Adrenal gland (tissue), 12 donors: ENCODE data around the gene TXLNB. TPM values are rescaled to one million over a fixed set of nuclear protein-coding genes. Genes with fewer than 3 reads are reported as not detected.
A peak's percentile ranks its signal among the peaks of the same experiment; 100 is the strongest.
"Not testable (repeated sequence)": the region's sequence is repeated elsewhere in the genome, so short reads cannot be mapped to it uniquely, and the experiment has no call there.

Experiments
- DNase-seq, 7 donors: peaks; one replicate each; pipeline ENCODE4 v3.0.0-alpha.2; 2019 to 2020
- H3K27ac ChIP-seq, 5 donors: fragments of 200-600 bp; sonication (generic) in 4 of 5; 1 replicate in 3 of 5; 2 replicates in 2 of 5; pipeline versions ENCODE4 v1.5.1 to v1.8.0; 2016 to 2020; ENCODE audit warnings: mild to moderate bottlenecking in 1 of 5
- H3K27me3 ChIP-seq: fragments of 200-600 bp; 2 replicates; pipeline ENCODE4 v1.8.0; 2021
- H3K36me3 ChIP-seq, 2 donors: fragments of 200-600 bp; replicated peaks in 1 of 2; 1 replicate in 1 of 2; 2 replicates in 1 of 2; pipeline versions ENCODE4 v1.5.1 to v1.8.0; 2018 to 2022
- H3K4me1 ChIP-seq, 2 donors: fragments of 200-600 bp; replicated peaks in 1 of 2; 1 replicate in 1 of 2; 2 replicates in 1 of 2; pipeline versions ENCODE4 v1.5.1 to v1.8.0; 2018 to 2021
- H3K4me3 ChIP-seq, 4 donors: fragments of 200-600 bp; sonication (generic) in 3 of 4; one replicate each; pipeline ENCODE4 v1.5.1; 2016 to 2018
- H3K9me3 ChIP-seq, 3 donors: fragments of 200-600 bp; sonication (generic) in 1 of 3; replicated peaks in 1 of 3; 1 replicate in 2 of 3; 2 replicates in 1 of 3; pipeline versions ENCODE4 v1.5.1 to v1.8.0; 2016 to 2021
- POLR2A ChIP-seq, 2 donors: fragments of 450-650 bp; IDR thresholded peaks; one replicate each; pipeline ENCODE4 v1.6.1; 2017; ENCODE audit warnings: antibody characterized with exemption in 2 of 2, mild to moderate bottlenecking in 2 of 2, moderate library complexity in 1 of 2
- WGBS, 4 donors: extraction: QIAGEN DNeasy Blood & Tissue Kit in 2 of 4; methylation state at CpG; one replicate each; pipeline versions ENCODE4 v1.1.5 to v1.1.7; 2013 to 2017; 5-methylcytosine and 5-hydroxymethylcytosine counted together
- intact Hi-C, 2 donors: fragments of 100-400 bp; cut with DNase I; formaldehyde crosslinking; loops; one replicate each; pipeline versions ENCODE4 v1.14.1 to v1.15.0; 2022 to 2023
- polyA plus RNA-seq, 3 donors: library from polyadenylated mRNA; stranded (reverse); fragments of 200-250 nt in 2 of 3; fragments of 350-450 nt in 1 of 3; fragmentation: Illumina TruSeq in 1 of 3; extraction: RNeasy Lipid Tissue Mini Kit (QIAGEN cat#74804) in 1 of 3; gene quantifications; one replicate each; pipeline ENCODE4 v1.2.3, GENCODE V29; 2013 to 2014
- total RNA-seq, 9 donors: library from RNA; depleted of rRNA in 4 of 9; stranded (reverse); fragments of >200 nt in 4 of 9; fragments of 120-200 nt in 1 of 9; fragmentation: NEBNext Ultra II Directional in 1 of 9; extraction: Animal tissue kit (Norgen Biotek cat#: 25700) in 1 of 9; gene quantifications; one replicate each; pipeline versions ENCODE4 v1.1.0 to v1.2.4, GENCODE V29; 2013 to 2023
- TF ChIP-seq, protein P1 (sequence below), 6 experiments: fragments of 450-650 bp in 4 of 6; fragments of 200-600 bp in 2 of 6; sonication (generic) in 1 of 6; IDR thresholded peaks; 1 replicate in 5 of 6; 2 replicates in 1 of 6; pipeline versions ENCODE4 v1.5.1 to v1.8.0; 2016 to 2021; ENCODE audit warnings: antibody characterized with exemption in 6 of 6, mild to moderate bottlenecking in 2 of 6, moderate library complexity in 1 of 6
- donor health status: healthy with polysubstance abuse.
- donor health status: Bipolar disorder and iron deficiency.
- donor health status: DM: yes; HTN: yes; CAD: no.
- donor health status: DM: no; HTN: no; CAD: no.
- donor health status: DM: no; HTN: no; CAD: no.
- donor health status: DM: yes; HTN: yes; CAD: no.

TXLNB gene
- total and polyA plus RNA-seq, 12 donors, result 0.25 to 9.5 (median 2.2) TPM

DNA sequence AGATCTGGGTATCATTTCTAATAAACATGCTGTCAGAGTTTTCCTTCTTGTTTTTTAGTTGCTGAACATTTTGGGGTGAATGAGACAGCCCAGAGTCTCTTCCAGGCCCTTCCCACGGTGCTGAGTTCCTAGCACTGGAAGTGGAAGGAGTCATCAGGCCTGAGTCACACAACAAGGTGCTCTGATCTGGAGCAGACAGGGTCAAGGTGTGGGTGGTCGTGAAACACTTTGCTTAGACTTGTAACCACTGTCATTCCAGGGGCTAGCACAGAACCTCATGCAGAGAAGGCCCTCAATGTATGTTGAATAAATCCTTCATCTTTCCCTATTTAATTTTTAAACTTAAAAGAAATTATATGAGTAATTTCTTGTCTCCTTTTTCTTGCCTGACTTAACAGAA lies 60.6 kb downstream of the TXLNB start:
- TF ChIP-seq, protein P1, sequence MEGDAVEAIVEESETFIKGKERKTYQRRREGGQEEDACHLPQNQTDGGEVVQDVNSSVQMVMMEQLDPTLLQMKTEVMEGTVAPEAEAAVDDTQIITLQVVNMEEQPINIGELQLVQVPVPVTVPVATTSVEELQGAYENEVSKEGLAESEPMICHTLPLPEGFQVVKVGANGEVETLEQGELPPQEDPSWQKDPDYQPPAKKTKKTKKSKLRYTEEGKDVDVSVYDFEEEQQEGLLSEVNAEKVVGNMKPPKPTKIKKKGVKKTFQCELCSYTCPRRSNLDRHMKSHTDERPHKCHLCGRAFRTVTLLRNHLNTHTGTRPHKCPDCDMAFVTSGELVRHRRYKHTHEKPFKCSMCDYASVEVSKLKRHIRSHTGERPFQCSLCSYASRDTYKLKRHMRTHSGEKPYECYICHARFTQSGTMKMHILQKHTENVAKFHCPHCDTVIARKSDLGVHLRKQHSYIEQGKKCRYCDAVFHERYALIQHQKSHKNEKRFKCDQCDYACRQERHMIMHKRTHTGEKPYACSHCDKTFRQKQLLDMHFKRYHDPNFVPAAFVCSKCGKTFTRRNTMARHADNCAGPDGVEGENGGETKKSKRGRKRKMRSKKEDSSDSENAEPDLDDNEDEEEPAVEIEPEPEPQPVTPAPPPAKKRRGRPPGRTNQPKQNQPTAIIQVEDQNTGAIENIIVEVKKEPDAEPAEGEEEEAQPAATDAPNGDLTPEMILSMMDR (IDR thresholded peaks at IDR 0.05), result no peak
- no peak for TF ChIP-seq POLR2A (IDR thresholded peaks at IDR 0.05)
- intact Hi-C loops, result no loop called here
- WGBS, 4 donors, result 19 to 63% (median 30%) methylated on average over 2 of the region's 2 CpGs
- Histone ChIP-seq H3K27me3 (no peaks in the 10 kb centered on the region), H3K4me1 (no peaks in the 10 kb centered on the region), H3K27ac (no peak overlapping the region), H3K9me3 (no peaks in the 10 kb centered on the region), H3K36me3 (no peaks in the 10 kb centered on the region), H3K4me3 (no peak overlapping the region)
- DNase-seq, result no peak

DNA sequence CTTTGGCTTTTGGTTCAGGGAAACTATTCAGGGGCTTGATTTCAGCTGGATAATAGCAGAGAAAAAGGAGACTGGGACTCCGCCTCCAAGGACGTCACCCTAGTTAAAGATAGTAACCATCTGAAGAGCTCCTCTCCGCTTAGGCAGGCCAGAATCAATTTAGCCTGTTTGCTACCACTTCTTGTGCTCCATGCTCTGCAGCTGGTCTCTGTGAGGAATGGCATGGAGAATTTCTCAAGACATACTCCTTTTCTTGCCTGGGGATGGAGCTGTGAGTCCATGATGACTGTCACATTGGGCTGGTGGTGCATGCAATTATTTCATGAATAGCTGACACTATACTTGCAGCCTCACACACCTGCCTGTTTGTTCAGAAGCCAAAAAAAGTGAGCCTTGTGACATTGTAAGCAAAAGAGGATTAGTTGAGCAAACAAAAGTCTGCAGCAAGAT lies 61.4 kb downstream of the TXLNB start:
- no peak overlapping the region for H3K27ac ChIP-seq
- DNase-seq, result no peak
- 48 to 75% (median 66%) methylated on average over 3 of the region's 3 CpGs for WGBS, 4 donors
- TF ChIP-seq POLR2A (IDR thresholded peaks at IDR 0.05), result no peak
- TF ChIP-seq, protein P1 (IDR thresholded peaks at IDR 0.05), result no peak
- no peaks in the 10 kb centered on the region for H3K9me3 ChIP-seq
- intact Hi-C loops, result no loop called here
- H3K36me3 ChIP-seq, result no peaks in the 10 kb centered on the region
- no peaks in the 10 kb centered on the region for H3K27me3 ChIP-seq
- H3K4me1 ChIP-seq, result no peaks in the 10 kb centered on the region
- no peak overlapping the region for H3K4me3 ChIP-seq

DNA sequence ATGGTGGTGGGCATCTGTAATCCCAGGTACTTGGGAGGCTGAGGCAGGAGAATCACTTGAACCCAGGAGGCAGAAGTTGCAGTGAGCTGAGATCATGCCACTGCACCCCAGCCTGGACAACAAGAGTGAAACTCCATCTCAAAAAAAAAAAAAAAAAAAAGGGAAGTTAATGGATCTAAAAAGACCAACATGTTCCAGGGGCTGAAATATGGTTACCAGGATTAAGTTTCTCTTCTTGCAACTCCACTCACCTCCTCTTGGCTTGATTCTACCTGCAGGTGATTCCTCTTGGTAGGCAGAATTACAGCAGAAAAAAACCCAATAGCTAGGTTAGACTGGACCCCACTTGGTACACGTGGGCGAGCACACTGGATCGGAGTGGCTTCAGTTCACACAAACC lies 63.4 kb downstream of the TXLNB start:
- H3K27me3 ChIP-seq, H3K9me3 ChIP-seq, H3K4me3 ChIP-seq, intact Hi-C loops, H3K36me3 ChIP-seq, H3K27ac ChIP-seq, H3K4me1 ChIP-seq, DNase-seq: not testable (repeated sequence)
- WGBS, 4 donors, result 92 to 98% (median 96%) methylated on average over 3 of the region's 3 CpGs

DNA sequence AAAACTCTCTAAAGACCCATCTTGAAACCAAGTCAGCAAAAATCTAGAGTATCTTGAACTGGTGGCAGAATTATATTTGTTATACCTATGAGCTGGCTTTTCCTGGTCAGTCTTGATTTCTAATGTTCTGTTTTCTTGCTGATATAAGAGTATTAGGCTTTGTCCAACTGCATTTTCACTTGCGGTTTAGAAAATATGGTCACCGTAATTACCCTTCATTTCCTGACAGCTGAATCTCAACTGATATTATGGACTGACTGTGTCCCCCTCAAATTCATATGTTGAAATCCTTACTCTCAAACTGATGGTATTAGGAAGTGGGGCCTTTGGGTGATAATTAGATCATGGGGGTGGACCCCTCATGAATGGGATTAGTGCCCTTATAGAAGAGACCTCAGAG lies 72.1 kb downstream of the TXLNB start:
- 88 to 96% (median 92%) methylated on average over 2 of the region's 2 CpGs for WGBS, 4 donors
- intact Hi-C loops, result loop anchor here (5.0 kb wide), 1 partner anchor 143 kb away; no protein-coding TSS in a partner anchor
- H3K9me3 ChIP-seq, result no peaks in the 10 kb centered on the region
- TF ChIP-seq POLR2A (IDR thresholded peaks at IDR 0.05), result no peak
- TF ChIP-seq, protein P1 (IDR thresholded peaks at IDR 0.05), result no peak
- H3K4me3 ChIP-seq, result no peak overlapping the region
- DNase-seq, result no peak
- H3K36me3 ChIP-seq, result no peaks in the 10 kb centered on the region
- H3K27ac ChIP-seq, result peak overlapping the region in 2 of 5 donors; percentile 26 to 64
- no peaks in the 10 kb centered on the region for H3K27me3 ChIP-seq
- peaks cover 0 to 5% of the 10 kb centered on the region in 2 donors for H3K4me1 ChIP-seq

DNA sequence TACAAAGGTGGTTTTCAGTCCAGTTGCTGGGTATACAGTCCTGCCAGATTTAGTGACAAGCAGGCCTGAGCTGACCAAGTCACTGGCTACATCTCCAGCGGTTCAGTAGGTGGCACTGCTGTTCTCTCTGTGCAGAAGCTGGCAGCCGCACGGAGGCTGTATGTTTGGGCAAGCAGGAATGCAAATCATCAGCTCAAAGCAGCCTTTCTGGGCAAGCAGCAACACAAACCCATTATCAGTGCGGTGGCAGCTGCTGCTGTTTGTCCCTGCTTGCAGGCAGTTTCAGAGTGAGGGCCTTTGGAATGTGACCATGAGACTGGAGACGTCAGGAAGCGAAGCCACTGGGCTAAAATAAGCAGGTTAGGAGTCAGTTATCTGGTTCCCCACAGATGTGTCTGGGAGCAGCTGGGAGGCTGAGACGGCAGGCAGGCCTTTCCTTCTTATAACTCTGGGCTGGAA lies 72.5 kb downstream of the TXLNB start:
- Histone ChIP-seq H3K27me3 (no peaks in the 10 kb centered on the region), H3K27ac (peak overlapping the region in 2 of 5 donors; percentile 26 to 64), H3K4me1 (peaks cover 0 to 5% of the 10 kb centered on the region in 2 donors), H3K9me3 (no peaks in the 10 kb centered on the region), H3K36me3 (no peaks in the 10 kb centered on the region), H3K4me3 (no peak overlapping the region)
- WGBS, 4 donors, result 0 to 8% (median 3%) methylated on average over 4 to 7 of the region's 7 CpGs
- TF ChIP-seq, protein P1 (IDR thresholded peaks at IDR 0.05), result peak; percentile 59 to 93 (median 87)
- TF ChIP-seq POLR2A (IDR thresholded peaks at IDR 0.05), result peak in 1 of 2 donors; percentile 32
- intact Hi-C loops, result loop anchor here in 1 of 2 donors (5.0 kb wide), 1 partner anchor 143 kb away; no protein-coding TSS in a partner anchor
- DNase-seq, result peak; percentile 78 to 96 (median 92)

DNA sequence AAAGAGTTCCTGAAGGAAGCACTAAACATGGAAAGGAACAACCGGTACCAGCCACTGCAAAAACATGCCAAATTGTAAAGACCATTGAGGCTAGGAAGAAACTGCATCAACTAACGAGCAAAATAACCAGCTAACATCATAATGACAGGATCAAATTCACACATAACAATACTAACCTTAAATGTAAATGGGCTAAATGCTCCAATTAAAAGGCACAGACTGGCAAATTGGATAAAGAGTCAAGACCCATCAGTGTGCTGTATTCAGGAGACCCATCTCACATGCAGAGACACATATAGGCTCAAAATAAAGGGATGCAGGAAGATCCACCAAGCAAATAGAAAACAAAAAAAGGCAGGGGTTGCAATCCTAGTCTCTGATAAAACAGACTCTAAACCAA lies 79.3 kb downstream of the TXLNB start:
- H3K9me3 ChIP-seq, H3K4me3 ChIP-seq, intact Hi-C loops, H3K36me3 ChIP-seq, DNase-seq, H3K4me1 ChIP-seq, H3K27ac ChIP-seq, H3K27me3 ChIP-seq: not testable (repeated sequence)
- 60 to 100% (median 80%) methylated on average over 1 of the region's 2 CpGs; no CpG with 5 or more reads in 1 of the 4 donors for WGBS, 4 donors

DNA sequence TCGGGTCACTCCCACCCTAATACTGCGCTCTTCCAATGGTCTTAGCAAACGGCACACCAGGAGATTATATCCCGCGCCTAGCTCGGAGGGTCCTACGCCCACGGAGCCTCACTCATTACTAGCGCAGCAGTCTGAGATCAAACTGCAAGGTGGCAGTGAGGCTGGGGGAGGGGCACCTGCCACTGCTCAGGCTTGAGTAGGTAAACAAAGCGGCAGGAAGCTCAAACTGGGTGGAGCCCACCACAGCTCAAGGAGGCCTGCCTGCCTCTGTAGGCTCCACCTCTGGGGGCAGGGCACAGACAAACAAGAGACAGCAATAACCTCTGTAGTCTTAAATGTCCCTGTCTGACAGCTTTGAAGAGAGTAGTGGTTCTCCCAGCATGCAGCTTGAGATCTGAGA lies 81.0 kb downstream of the TXLNB start:
- intact Hi-C loops, H3K9me3 ChIP-seq: not testable (repeated sequence)

More for the DNA sequence above, 81.0 kb downstream of the TXLNB start:
- 75 to 100% (median 92%) methylated on average over 1 to 10 of the region's 10 CpGs for WGBS, 4 donors
- not testable (repeated sequence) for H3K4me1 ChIP-seq, DNase-seq, H3K36me3 ChIP-seq, H3K27me3 ChIP-seq, H3K27ac ChIP-seq, H3K4me3 ChIP-seq
